ENCODE data around the gene CPB2.

Gene CPB2

GRCh38 chr13:46106839-46107371 is 2.1 kb upstream of the CPB2 start:
- Histone ChIP-seq H3K4me1 (ENCODE audit: control insufficient read depth, insufficient read depth, low read length) (no peaks in the 10 kb centered on the region), H3K27me3 (ENCODE audit: control insufficient read depth, insufficient read depth, low read length) (no peaks in the 10 kb centered on the region), H3K36me3 (ENCODE audit: control insufficient read depth, insufficient read depth, low read length) (no peaks in the 10 kb centered on the region), H3K9me3 (ENCODE audit: control insufficient read depth, low read length) (no peaks in the 10 kb centered on the region), H3K4me3 (ENCODE audit: low read length) (no peak overlapping the region), H3K9ac (ENCODE audit: low read length) (no peak overlapping the region)

GRCh38 chr13:46103037-46103436 is 1.8 kb downstream of the CPB2 start:
- no peaks in the 10 kb centered on the region for H3K27me3 ChIP-seq (ENCODE audit: control insufficient read depth, insufficient read depth, low read length)
- no peaks in the 10 kb centered on the region for H3K9me3 ChIP-seq (ENCODE audit: control insufficient read depth, low read length)
- no peak overlapping the region for H3K9ac ChIP-seq (ENCODE audit: low read length)
- H3K4me3 ChIP-seq (ENCODE audit: low read length) = no peak overlapping the region
- H3K36me3 ChIP-seq (ENCODE audit: control insufficient read depth, insufficient read depth, low read length) = no peaks in the 10 kb centered on the region
- H3K4me1 ChIP-seq (ENCODE audit: control insufficient read depth, insufficient read depth, low read length) = no peaks in the 10 kb centered on the region

- Histone ChIP-seq H3K4me1 (ENCODE audit: control insufficient read depth, insufficient read depth, low read length) (no peaks in the 10 kb centered on the region), H3K36me3 (ENCODE audit: control insufficient read depth, insufficient read depth, low read length) (no peaks in the 10 kb centered on the region), H3K9ac (ENCODE audit: low read length) (no peak overlapping the region), H3K27me3 (ENCODE audit: control insufficient read depth, insufficient read depth, low read length) (no peaks in the 10 kb centered on the region), H3K4me3 (ENCODE audit: low read length) (no peak overlapping the region), H3K9me3 (ENCODE audit: control insufficient read depth, low read length) (no peaks in the 10 kb centered on the region)
These were observed 2.6 kb downstream of the CPB2 start for GRCh38 chr13:46102255-46102605.

- H3K4me1 ChIP-seq (ENCODE audit: control insufficient read depth, insufficient read depth, low read length) = no peaks in the 10 kb centered on the region
- H3K36me3 ChIP-seq (ENCODE audit: control insufficient read depth, insufficient read depth, low read length) = no peaks in the 10 kb centered on the region
- no peak overlapping the region for H3K9ac ChIP-seq (ENCODE audit: low read length)
- H3K9me3 ChIP-seq (ENCODE audit: control insufficient read depth, low read length) = no peaks in the 10 kb centered on the region
- H3K27me3 ChIP-seq (ENCODE audit: control insufficient read depth, insufficient read depth, low read length) = no peaks in the 10 kb centered on the region
- H3K4me3 ChIP-seq (ENCODE audit: low read length) = no peak overlapping the region
These were observed 3.2 kb downstream of the CPB2 start for GRCh38 chr13:46101484-46102254.

GRCh38 chr13:46101002-46101401 is 3.8 kb downstream of the CPB2 start:
- Histone ChIP-seq H3K4me3 (ENCODE audit: low read length) (no peak overlapping the region), H3K36me3 (ENCODE audit: control insufficient read depth, insufficient read depth, low read length) (no peaks in the 10 kb centered on the region), H3K27me3 (ENCODE audit: control insufficient read depth, insufficient read depth, low read length) (no peaks in the 10 kb centered on the region), H3K9ac (ENCODE audit: low read length) (no peak overlapping the region), H3K4me1 (ENCODE audit: control insufficient read depth, insufficient read depth, low read length) (no peaks in the 10 kb centered on the region), H3K9me3 (ENCODE audit: control insufficient read depth, low read length) (no peaks in the 10 kb centered on the region)

GRCh38 chr13:46100191-46100815 is 4.5 kb downstream of the CPB2 start:
- Histone ChIP-seq H3K4me3 (ENCODE audit: low read length) (no peak overlapping the region), H3K27me3 (ENCODE audit: control insufficient read depth, insufficient read depth, low read length) (no peaks in the 10 kb centered on the region), H3K4me1 (ENCODE audit: control insufficient read depth, insufficient read depth, low read length) (no peaks in the 10 kb centered on the region), H3K9ac (ENCODE audit: low read length) (no peak overlapping the region), H3K9me3 (ENCODE audit: control insufficient read depth, low read length) (no peaks in the 10 kb centered on the region), H3K36me3 (ENCODE audit: control insufficient read depth, insufficient read depth, low read length) (no peaks in the 10 kb centered on the region)

- no peak overlapping the region for H3K4me3 ChIP-seq (ENCODE audit: low read length)
- H3K9ac ChIP-seq (ENCODE audit: low read length) = no peak overlapping the region
- H3K27me3 ChIP-seq (ENCODE audit: control insufficient read depth, insufficient read depth, low read length) = no peaks in the 10 kb centered on the region
- no peaks in the 10 kb centered on the region for H3K9me3 ChIP-seq (ENCODE audit: control insufficient read depth, low read length)
- no peaks in the 10 kb centered on the region for H3K4me1 ChIP-seq (ENCODE audit: control insufficient read depth, insufficient read depth, low read length)
- H3K36me3 ChIP-seq (ENCODE audit: control insufficient read depth, insufficient read depth, low read length) = no peaks in the 10 kb centered on the region
These were observed 7.2 kb downstream of the CPB2 start for GRCh38 chr13:46097663-46098062.

- Histone ChIP-seq H3K4me1 (ENCODE audit: control insufficient read depth, insufficient read depth, low read length) (no peaks in the 10 kb centered on the region), H3K9ac (ENCODE audit: low read length) (no peak overlapping the region), H3K4me3 (ENCODE audit: low read length) (no peak overlapping the region), H3K36me3 (ENCODE audit: control insufficient read depth, insufficient read depth, low read length) (no peaks in the 10 kb centered on the region), H3K9me3 (ENCODE audit: control insufficient read depth, low read length) (no peaks in the 10 kb centered on the region), H3K27me3 (ENCODE audit: control insufficient read depth, insufficient read depth, low read length) (no peaks in the 10 kb centered on the region)
These were observed 7.8 kb downstream of the CPB2 start for GRCh38 chr13:46097015-46097414.

- Histone ChIP-seq H3K27me3 (ENCODE audit: control insufficient read depth, insufficient read depth, low read length) (no peaks in the 10 kb centered on the region), H3K36me3 (ENCODE audit: control insufficient read depth, insufficient read depth, low read length) (no peaks in the 10 kb centered on the region), H3K4me1 (ENCODE audit: control insufficient read depth, insufficient read depth, low read length) (no peaks in the 10 kb centered on the region), H3K9me3 (ENCODE audit: control insufficient read depth, low read length) (no peaks in the 10 kb centered on the region), H3K9ac (ENCODE audit: low read length) (no peak overlapping the region), H3K4me3 (ENCODE audit: low read length) (no peak overlapping the region)
These were observed 10.4 kb downstream of the CPB2 start for GRCh38 chr13:46094478-46094877.

- no peaks in the 10 kb centered on the region for H3K27me3 ChIP-seq (ENCODE audit: control insufficient read depth, insufficient read depth, low read length)
- no peaks in the 10 kb centered on the region for H3K36me3 ChIP-seq (ENCODE audit: control insufficient read depth, insufficient read depth, low read length)
- H3K9ac ChIP-seq (ENCODE audit: low read length) = no peak overlapping the region
- no peaks in the 10 kb centered on the region for H3K9me3 ChIP-seq (ENCODE audit: control insufficient read depth, low read length)
- H3K4me3 ChIP-seq (ENCODE audit: low read length) = no peak overlapping the region
- no peaks in the 10 kb centered on the region for H3K4me1 ChIP-seq (ENCODE audit: control insufficient read depth, insufficient read depth, low read length)
These were observed 15.8 kb downstream of the CPB2 start for GRCh38 chr13:46088821-46089562.

GRCh38 chr13:46087481-46087880 is 17.4 kb downstream of the CPB2 start:
- H3K27me3 ChIP-seq (ENCODE audit: control insufficient read depth, insufficient read depth, low read length) = no peaks in the 10 kb centered on the region
- no peaks in the 10 kb centered on the region for H3K36me3 ChIP-seq (ENCODE audit: control insufficient read depth, insufficient read depth, low read length)
- no peaks in the 10 kb centered on the region for H3K4me1 ChIP-seq (ENCODE audit: control insufficient read depth, insufficient read depth, low read length)
- H3K9ac ChIP-seq (ENCODE audit: low read length) = no peak overlapping the region
- no peaks in the 10 kb centered on the region for H3K9me3 ChIP-seq (ENCODE audit: control insufficient read depth, low read length)
- no peak overlapping the region for H3K4me3 ChIP-seq (ENCODE audit: low read length)

GRCh38 chr13:46086985-46087384 is 17.8 kb downstream of the CPB2 start:
- no peaks in the 10 kb centered on the region for H3K36me3 ChIP-seq (ENCODE audit: control insufficient read depth, insufficient read depth, low read length)
- no peaks in the 10 kb centered on the region for H3K9me3 ChIP-seq (ENCODE audit: control insufficient read depth, low read length)
- H3K27me3 ChIP-seq (ENCODE audit: control insufficient read depth, insufficient read depth, low read length) = no peaks in the 10 kb centered on the region
- H3K4me1 ChIP-seq (ENCODE audit: control insufficient read depth, insufficient read depth, low read length) = no peaks in the 10 kb centered on the region
- no peak overlapping the region for H3K4me3 ChIP-seq (ENCODE audit: low read length)
- H3K9ac ChIP-seq (ENCODE audit: low read length) = no peak overlapping the region

Measured in mucosa of stomach (tissue), 1 donor.